HFF-Myc (cell line): ENCODE measurements around the gene RAB40B.

Source experiments
- DNase-seq: peaks from one replicate; pipeline ENCODE4 v3.0.0-alpha.2; 2011; ENCODE audit warnings: low read depth; ENCODE audit errors: extremely low read depth
- H3K4me3 ChIP-seq: replicated peaks from 2 replicates; pipeline ENCODE4 v1.5.1; 2011; ENCODE audit warnings: low read depth, mild to moderate bottlenecking, control low read depth, low read length
- CTCF ChIP-seq: IDR thresholded peaks from 2 replicates; pipeline ENCODE4 v1.5.1; 2012; ENCODE audit warnings: mild to moderate bottlenecking, low read depth, low read length, control low read depth; ENCODE audit errors: missing control alignments

The RAB40B gene

GRCh38 chr17:82722341-82723013 is 24.0 kb upstream of the RAB40B start:
- no peak for DNase-seq
- no peak for TF ChIP-seq CTCF
- no peak overlapping the region for H3K4me3 ChIP-seq

GRCh38 chr17:82720204-82720603 is 21.7 kb upstream of the RAB40B start:
- no peak for DNase-seq
- TF ChIP-seq CTCF = no peak
- H3K4me3 ChIP-seq = no peak overlapping the region

- H3K4me3 ChIP-seq = no peak overlapping the region
- no peak for DNase-seq
- TF ChIP-seq CTCF = no peak
Measured at GRCh38 chr17:82718986-82719685, 20.6 kb upstream of the RAB40B start.

- peak; percentile 63 for DNase-seq
- H3K4me3 ChIP-seq = peak within 1 kb of the TSS; percentile 81
- no peak for TF ChIP-seq CTCF
Measured at GRCh38 chr17:82716203-82717010, 17.9 kb upstream of the RAB40B start, which contains the start of gene FN3KRP. TSS of gene FN3KRP (plus strand) at chr17:82716706. CDS start at chr17:82716756, 50 bp downstream.

GRCh38 chr17:82713071-82713723 is 14.7 kb upstream of the RAB40B start:
- H3K4me3 ChIP-seq = no peak overlapping the region
- TF ChIP-seq CTCF = no peak
- no peak for DNase-seq

- DNase-seq = no peak
- no peak for TF ChIP-seq CTCF
- H3K4me3 ChIP-seq = no peak overlapping the region
Measured at GRCh38 chr17:82710499-82711232, 12.2 kb upstream of the RAB40B start.
